HG03066 (cell line): ENCODE measurements around the gene CLIC5.
"Not testable (repeated sequence)": the region's sequence is repeated elsewhere in the genome, so short reads cannot be mapped to it uniquely, and the experiment has no call there.

Experiments
- ATAC-seq: cut with Tn5 transposase; IDR thresholded peaks from one replicate; pipeline ENCODE4 v1.9.1; 2021; ENCODE audit warnings: low read depth; ENCODE audit not compliant: unreplicated experiment

CLIC5 gene

GRCh38 chr6:45929421-45930361 is 86.0 kb downstream of the CLIC5 start:
- ATAC-seq, result no peak

GRCh38 chr6:45928721-45929305 is 86.8 kb downstream of the CLIC5 start:
- ATAC-seq, result no peak

GRCh38 chr6:45927421-45928320 is 88.0 kb downstream of the CLIC5 start:
- ATAC-seq, result no peak

GRCh38 chr6:45926423-45926822 is 89.2 kb downstream of the CLIC5 start:
- ATAC-seq, result not testable (repeated sequence)

- no peak for ATAC-seq
Observed at GRCh38 chr6:45924763-45925342, 90.8 kb downstream of the CLIC5 start.

- no peak for ATAC-seq
Observed at GRCh38 chr6:45923831-45924391, 91.7 kb downstream of the CLIC5 start.

GRCh38 chr6:45922728-45923351 is 92.8 kb downstream of the CLIC5 start:
- ATAC-seq, result peak; percentile 37

- ATAC-seq, result no peak
Observed at GRCh38 chr6:45921691-45922281, 93.9 kb downstream of the CLIC5 start.

- peak; percentile 75 for ATAC-seq
Observed at GRCh38 chr6:45920819-45921511, 94.7 kb downstream of the CLIC5 start.

- no peak for ATAC-seq
Observed at GRCh38 chr6:45917439-45917838, 98.2 kb downstream of the CLIC5 start.

- no peak for ATAC-seq
Observed at GRCh38 chr6:45916692-45917091, 99.0 kb downstream of the CLIC5 start.

GRCh38 chr6:45915780-45916468 is 99.7 kb downstream of the CLIC5 start:
- no peak for ATAC-seq

GRCh38 chr6:45911691-45912090 is 104.0 kb downstream of the CLIC5 start:
- no peak for ATAC-seq

GRCh38 chr6:45903959-45904358 is 111.7 kb downstream of the CLIC5 start:
- no peak for ATAC-seq

GRCh38 chr6:45902984-45903383 is 112.7 kb downstream of the CLIC5 start:
- no peak for ATAC-seq

- ATAC-seq, result no peak
Observed at GRCh38 chr6:45901767-45902650, 113.7 kb downstream of the CLIC5 start.
